ENCODE measurements around the gene CHD2.
"Not testable (repeated sequence)": the region's sequence is repeated elsewhere in the genome, so short reads cannot be mapped to it uniquely, and the experiment has no call there.

CHD2 gene

GRCh38 chr15:93018574-93018973, 118.5 kb downstream of the CHD2 start:
- DNase-seq (ENCODE audit: low read depth, low spot score) = no peak

GRCh38 chr15:93019090-93019489, 119.0 kb downstream of the CHD2 start:
- no peak for DNase-seq (ENCODE audit: low read depth, low spot score)

GRCh38 chr15:93019971-93020370, 119.8 kb downstream of the CHD2 start:
- no peak for DNase-seq (ENCODE audit: low read depth, low spot score)

GRCh38 chr15:93020976-93021772, 121.0 kb downstream of the CHD2 start:
- DNase-seq (ENCODE audit: low read depth, low spot score) = no peak

- DNase-seq (ENCODE audit: low read depth, low spot score) = no peak
Observed at GRCh38 chr15:93024293-93024692, 124.2 kb downstream of the CHD2 start.

- no peak for DNase-seq (ENCODE audit: low read depth, low spot score)
Observed at GRCh38 chr15:93024716-93025624, 124.8 kb downstream of the CHD2 start.

- no peak for DNase-seq (ENCODE audit: low read depth, low spot score)
Observed at GRCh38 chr15:93025625-93025982, 125.5 kb downstream of the CHD2 start.

- DNase-seq (ENCODE audit: low read depth, low spot score) = no peak
Observed at GRCh38 chr15:93026380-93026817, 126.3 kb downstream of the CHD2 start.

GRCh38 chr15:93027413-93027812, 127.3 kb downstream of the CHD2 start:
- DNase-seq (ENCODE audit: low read depth, low spot score) = no peak

- no peak for DNase-seq (ENCODE audit: low read depth, low spot score)
Observed at GRCh38 chr15:93028111-93028631, 128.0 kb downstream of the CHD2 start.

GRCh38 chr15:93028632-93029213, 128.6 kb downstream of the CHD2 start:
- no peak for DNase-seq (ENCODE audit: low read depth, low spot score)

GRCh38 chr15:93029214-93029835, 129.2 kb downstream of the CHD2 start:
- DNase-seq (ENCODE audit: low read depth, low spot score) = no peak

- DNase-seq (ENCODE audit: low read depth, low spot score) = no peak
Observed at GRCh38 chr15:93029836-93030429, 129.8 kb downstream of the CHD2 start.

GRCh38 chr15:93030430-93031102, 130.4 kb downstream of the CHD2 start:
- peak; percentile 14 for DNase-seq (ENCODE audit: low read depth, low spot score)

- DNase-seq (ENCODE audit: low read depth, low spot score) = no peak
Observed at GRCh38 chr15:93031103-93031464, 131.0 kb downstream of the CHD2 start.

GRCh38 chr15:93031557-93032384, 131.6 kb downstream of the CHD2 start:
- DNase-seq (ENCODE audit: low read depth, low spot score) = not testable (repeated sequence)

GRCh38 chr15:93032515-93033206, 132.5 kb downstream of the CHD2 start:
- not testable (repeated sequence) for DNase-seq (ENCODE audit: low read depth, low spot score)

- DNase-seq (ENCODE audit: low read depth, low spot score) = no peak
Observed at GRCh38 chr15:93033434-93034045, 133.4 kb downstream of the CHD2 start.

- DNase-seq (ENCODE audit: low read depth, low spot score) = no peak
Observed at GRCh38 chr15:93034512-93034911, 134.4 kb downstream of the CHD2 start.

Data from activated naive CD8-positive, alpha-beta T cell treated with anti-CD3 and anti-CD28 coated beads, Interleukin-2, amount 50 U/mL, for 16 hours (primary cell).